K562 (cell line): ENCODE results near the gene ITPRIP. TPM values are rescaled to one million over a fixed set of nuclear protein-coding genes. Genes with fewer than 3 reads are reported as not detected.
A peak's percentile ranks its signal among the peaks of the same experiment; 100 is the strongest.

Experiments
- CSDE1 ChIP-seq, 2 experiments: fragments of 450-650 bp; IDR thresholded peaks; 2 replicates each; pipeline ENCODE4 v1.6.1; 2016; ENCODE audit warnings: mild to moderate bottlenecking in 1 of 2
- EHMT2 ChIP-seq: fragments of 450-650 bp; IDR thresholded peaks from 2 replicates; pipeline ENCODE4 v1.6.1; 2018; ENCODE audit warnings: antibody characterized with exemption
- EP400 ChIP-seq: fragments of 450-650 bp; IDR thresholded peaks from 2 replicates; pipeline ENCODE4 v1.6.1; 2017; ENCODE audit warnings: antibody characterized with exemption, mild to moderate bottlenecking, moderate library complexity
- HDAC1 ChIP-seq, 2 experiments: fragments of 450-650 bp; IDR thresholded peaks; 2 replicates each; pipeline ENCODE4 v1.6.1; 2016 to 2017; ENCODE audit warnings: inconsistent platforms in 1 of 2, mild to moderate bottlenecking in 1 of 2, moderate library complexity in 1 of 2
- JUN ChIP-seq, 2 experiments: sonication (generic) in 1 of 2; formaldehyde crosslinking in 1 of 2; IDR thresholded peaks; 2 replicates each; pipeline versions ENCODE4 v1.6.1 to v1.8.0; 2012 to 2022; ENCODE audit warnings: borderline replicate concordance in 2 of 2, mild to moderate bottlenecking in 2 of 2, improper control_type of control experiment in 1 of 2, low read depth in 1 of 2, low read length in 1 of 2, missing genetic modification reagents in 1 of 2
- MYC ChIP-seq, 2 experiments: fragments of 250-450 bp in 1 of 2; sonication (Bioruptor Pico) in 1 of 2; IDR thresholded peaks; 2 replicates each; pipeline versions ENCODE4 v1.5.1 to v1.6.1; 2012 to 2021; ENCODE audit warnings: low read depth in 2 of 2, borderline replicate concordance in 1 of 2, improper control_type of control experiment in 1 of 2, low read length in 1 of 2, mild to moderate bottlenecking in 1 of 2, moderate library complexity in 1 of 2
- NFXL1 ChIP-seq: fragments of 450-650 bp; formaldehyde crosslinking; IDR thresholded peaks from 2 replicates; pipeline ENCODE4 v1.4.0; 2021; ENCODE audit warnings: mild to moderate bottlenecking
- PCBP1 ChIP-seq: fragments of 200-400 bp; formaldehyde crosslinking; IDR thresholded peaks from 2 replicates; pipeline ENCODE4 v1.6.1; 2018; ENCODE audit warnings: mild to moderate bottlenecking, low read depth, low read length; ENCODE audit not compliant: poor library complexity, severe bottlenecking
- SIN3A ChIP-seq, 2 experiments: fragments of 150-350 bp in 1 of 2; IDR thresholded peaks; 2 replicates each; pipeline ENCODE4 v1.6.1; 2011 to 2016; ENCODE audit warnings: borderline replicate concordance in 2 of 2, low read depth in 2 of 2, low read length in 2 of 2, mild to moderate bottlenecking in 2 of 2, moderate library complexity in 2 of 2; ENCODE audit not compliant: control insufficient read depth in 1 of 2
- SMAD4 ChIP-seq: fragments of 250-450 bp; sonication (Bioruptor Pico); conservative IDR thresholded peaks from 2 replicates; pipeline ENCODE4 v1.8.0; 2021; ENCODE audit warnings: inconsistent platforms, mild to moderate bottlenecking, moderate library complexity
- SRSF9 ChIP-seq: fragments of 200-400 bp; formaldehyde crosslinking; IDR thresholded peaks from 2 replicates; pipeline ENCODE4 v1.6.1; 2017; ENCODE audit warnings: low read depth, low read length, borderline replicate concordance
- U2AF2 ChIP-seq: fragments of 200-400 bp; formaldehyde crosslinking; optimal IDR thresholded peaks from 2 replicates; pipeline ENCODE3; 2017; ENCODE audit warnings: low read depth, mild to moderate bottlenecking, low read length
- ZEB2 ChIP-seq: fragments of 450-650 bp; IDR thresholded peaks from 2 replicates; pipeline ENCODE4 v1.6.1; 2016
- ZNF644 ChIP-seq: fragments of 200-800 bp; sonication (Bioruptor generic); IDR thresholded peaks from 2 replicates; pipeline ENCODE4 v1.6.1; 2016; ENCODE audit warnings: low read depth, missing genetic modification characterization, missing compliant biosample characterization
- ZSCAN29 ChIP-seq: fragments of 450-650 bp; IDR thresholded peaks from 2 replicates; pipeline ENCODE4 v1.6.1; 2017
- polyA plus RNA-seq, 8 experiments: library from polyadenylated mRNA; depleted of rRNA in 4 of 8; stranded (reverse) in 5 of 8; unstranded in 3 of 8; fragments of >200 nt; fragmentation: Nextera tagmentation in 2 of 8; fragmentation: Illumina TruSeq in 1 of 8; extraction: Ambion mirVana in 2 of 8; extraction: Trizol in 1 of 8; gene quantifications; 2 replicates each; pipeline versions ENCODE4 v1.2.1 to v1.2.3, GENCODE V29; 2011 to 2014; ENCODE audit warnings: inconsistent platforms in 1 of 8, missing spikeins in 1 of 8
- total RNA-seq, 7 experiments: library from RNA; depleted of rRNA in 6 of 7; stranded (reverse); fragments of >200 nt in 6 of 7; fragmentation: Illumina TruSeq in 2 of 7; extraction: Trizol in 2 of 7; gene quantifications; 2 replicates each; pipeline versions ENCODE4 v1.2.1 to v1.2.3, GENCODE V29; 2011 to 2021; ENCODE audit warnings: low replicate concordance in 1 of 7
- TF ChIP-seq, protein P1 (sequence below): fragments of 450-650 bp; IDR thresholded peaks from 2 replicates; pipeline ENCODE4 v1.6.1; 2014; ENCODE audit warnings: low read depth, mild to moderate bottlenecking, moderate library complexity, borderline replicate concordance
- TF ChIP-seq, protein P2 (sequence below): fragments of 450-650 bp; IDR thresholded peaks from 2 replicates; pipeline ENCODE4 v1.6.1; 2018; ENCODE audit warnings: mild to moderate bottlenecking, low read depth; ENCODE audit not compliant: partially characterized antibody
- TF ChIP-seq, protein P3 (sequence below): fragments of 450-650 bp; IDR thresholded peaks from 2 replicates; pipeline ENCODE4 v1.6.1; 2017; ENCODE audit warnings: antibody characterized with exemption, mild to moderate bottlenecking
- TF ChIP-seq, protein P4 (sequence below): sonication (generic); IDR thresholded peaks from 2 replicates; pipeline ENCODE4 v1.6.1; 2016

ITPRIP gene
- total and polyA plus RNA-seq, 9 of the 15 experiments (the other 6 are each of a cell fraction or from before 2014, with no cell fraction given), result 4.4 to 28.5 (median 10.9) TPM

DNA sequence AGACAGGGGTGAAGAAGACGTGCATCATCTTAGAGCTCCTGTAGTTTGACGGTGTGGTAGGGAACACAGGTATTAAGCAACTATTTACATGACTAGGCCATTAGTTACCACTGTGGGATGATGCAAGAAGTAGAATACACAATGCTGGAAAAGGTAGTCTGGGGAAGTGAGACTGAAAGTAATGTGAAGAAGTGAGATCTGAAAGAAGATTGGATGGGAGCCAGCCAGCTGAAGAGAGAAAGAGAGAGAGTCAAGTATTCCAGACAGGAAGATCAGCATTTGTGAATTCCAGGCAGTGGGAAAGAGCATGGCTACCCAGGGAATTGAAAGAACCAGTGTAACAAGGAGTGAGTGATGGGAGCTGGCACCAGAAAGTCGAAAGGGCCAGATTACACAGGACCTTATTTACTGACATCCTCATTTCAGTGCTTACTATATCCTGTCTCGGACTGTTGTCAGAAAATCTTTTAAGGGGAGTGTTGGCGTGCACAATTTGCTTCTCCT lies 11.4 kb upstream of the ITPRIP start (continued):
- TF ChIP-seq, protein P1, sequence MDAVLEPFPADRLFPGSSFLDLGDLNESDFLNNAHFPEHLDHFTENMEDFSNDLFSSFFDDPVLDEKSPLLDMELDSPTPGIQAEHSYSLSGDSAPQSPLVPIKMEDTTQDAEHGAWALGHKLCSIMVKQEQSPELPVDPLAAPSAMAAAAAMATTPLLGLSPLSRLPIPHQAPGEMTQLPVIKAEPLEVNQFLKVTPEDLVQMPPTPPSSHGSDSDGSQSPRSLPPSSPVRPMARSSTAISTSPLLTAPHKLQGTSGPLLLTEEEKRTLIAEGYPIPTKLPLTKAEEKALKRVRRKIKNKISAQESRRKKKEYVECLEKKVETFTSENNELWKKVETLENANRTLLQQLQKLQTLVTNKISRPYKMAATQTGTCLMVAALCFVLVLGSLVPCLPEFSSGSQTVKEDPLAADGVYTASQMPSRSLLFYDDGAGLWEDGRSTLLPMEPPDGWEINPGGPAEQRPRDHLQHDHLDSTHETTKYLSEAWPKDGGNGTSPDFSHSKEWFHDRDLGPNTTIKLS, result no peak
- TF ChIP-seq U2AF2 (no peak), PCBP1 (no peak), SRSF9 (no peak), ZSCAN29 (no peak), EP400 (peak; percentile 57; the same call in 1 of the 2 replicates), CSDE1 (IDR thresholded peaks at IDR 0.05) (no peak), HDAC1 (IDR thresholded peaks at IDR 0.05) (peak in 1 of 2 experiments; percentile 33; a peak in 1 of 4 replicates), NFXL1 (CRISPR knock-in tag) (no peak), JUN (IDR thresholded peaks at IDR 0.05; ENCODE audit: borderline replicate concordance, low read depth, low read length) (0 out of 2 replicates have a peak, but pooled peaks have one; percentile 11), JUN (CRISPR knock-in tag; IDR thresholded peaks at IDR 0.05; ENCODE audit: borderline replicate concordance) (no peak), ZNF644 (tag) (no peak), SMAD4 (peak; percentile 66), MYC (IDR thresholded peaks at IDR 0.05; ENCODE audit: low read depth, low read length) (0 out of 2 replicates have a peak, but pooled peaks have one; percentile 16), MYC (CRISPR knock-in tag; IDR thresholded peaks at IDR 0.05; ENCODE audit: borderline replicate concordance, low read depth) (no peak), ZEB2 (peak; percentile 78), SIN3A (IDR thresholded peaks at IDR 0.05; ENCODE audit: borderline replicate concordance in 2 of 2, control insufficient read depth in 1 of 2, low read depth in 2 of 2, low read length in 2 of 2) (no peak), EHMT2 (peak; percentile 42; the same call in 1 of the 2 replicates)
- TF ChIP-seq, protein P2, sequence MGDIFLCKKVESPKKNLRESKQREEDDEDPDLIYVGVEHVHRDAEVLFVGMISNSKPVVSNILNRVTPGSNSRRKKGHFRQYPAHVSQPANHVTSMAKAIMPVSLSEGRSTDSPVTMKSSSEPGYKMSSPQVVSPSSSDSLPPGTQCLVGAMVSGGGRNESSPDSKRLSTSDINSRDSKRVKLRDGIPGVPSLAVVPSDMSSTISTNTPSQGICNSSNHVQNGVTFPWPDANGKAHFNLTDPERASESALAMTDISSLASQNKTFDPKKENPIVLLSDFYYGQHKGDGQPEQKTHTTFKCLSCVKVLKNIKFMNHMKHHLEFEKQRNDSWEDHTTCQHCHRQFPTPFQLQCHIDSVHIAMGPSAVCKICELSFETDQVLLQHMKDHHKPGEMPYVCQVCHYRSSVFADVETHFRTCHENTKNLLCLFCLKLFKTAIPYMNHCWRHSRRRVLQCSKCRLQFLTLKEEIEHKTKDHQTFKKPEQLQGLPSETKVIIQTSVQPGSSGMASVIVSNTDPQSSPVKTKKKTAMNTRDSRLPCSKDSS, result no peak
- TF ChIP-seq, protein P3, sequence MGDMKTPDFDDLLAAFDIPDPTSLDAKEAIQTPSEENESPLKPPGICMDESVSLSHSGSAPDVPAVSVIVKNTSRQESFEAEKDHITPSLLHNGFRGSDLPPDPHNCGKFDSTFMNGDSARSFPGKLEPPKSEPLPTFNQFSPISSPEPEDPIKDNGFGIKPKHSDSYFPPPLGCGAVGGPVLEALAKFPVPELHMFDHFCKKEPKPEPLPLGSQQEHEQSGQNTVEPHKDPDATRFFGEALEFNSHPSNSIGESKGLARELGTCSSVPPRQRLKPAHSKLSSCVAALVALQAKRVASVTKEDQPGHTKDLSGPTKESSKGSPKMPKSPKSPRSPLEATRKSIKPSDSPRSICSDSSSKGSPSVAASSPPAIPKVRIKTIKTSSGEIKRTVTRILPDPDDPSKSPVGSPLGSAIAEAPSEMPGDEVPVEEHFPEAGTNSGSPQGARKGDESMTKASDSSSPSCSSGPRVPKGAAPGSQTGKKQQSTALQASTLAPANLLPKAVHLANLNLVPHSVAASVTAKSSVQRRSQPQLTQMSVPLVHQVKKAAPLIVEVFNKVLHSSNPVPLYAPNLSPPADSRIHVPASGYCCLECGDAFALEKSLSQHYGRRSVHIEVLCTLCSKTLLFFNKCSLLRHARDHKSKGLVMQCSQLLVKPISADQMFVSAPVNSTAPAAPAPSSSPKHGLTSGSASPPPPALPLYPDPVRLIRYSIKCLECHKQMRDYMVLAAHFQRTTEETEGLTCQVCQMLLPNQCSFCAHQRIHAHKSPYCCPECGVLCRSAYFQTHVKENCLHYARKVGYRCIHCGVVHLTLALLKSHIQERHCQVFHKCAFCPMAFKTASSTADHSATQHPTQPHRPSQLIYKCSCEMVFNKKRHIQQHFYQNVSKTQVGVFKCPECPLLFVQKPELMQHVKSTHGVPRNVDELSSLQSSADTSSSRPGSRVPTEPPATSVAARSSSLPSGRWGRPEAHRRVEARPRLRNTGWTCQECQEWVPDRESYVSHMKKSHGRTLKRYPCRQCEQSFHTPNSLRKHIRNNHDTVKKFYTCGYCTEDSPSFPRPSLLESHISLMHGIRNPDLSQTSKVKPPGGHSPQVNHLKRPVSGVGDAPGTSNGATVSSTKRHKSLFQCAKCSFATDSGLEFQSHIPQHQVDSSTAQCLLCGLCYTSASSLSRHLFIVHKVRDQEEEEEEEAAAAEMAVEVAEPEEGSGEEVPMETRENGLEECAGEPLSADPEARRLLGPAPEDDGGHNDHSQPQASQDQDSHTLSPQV, result 0 out of 2 replicates have a peak, but pooled peaks have one; percentile 42
- TF ChIP-seq, protein P4, sequence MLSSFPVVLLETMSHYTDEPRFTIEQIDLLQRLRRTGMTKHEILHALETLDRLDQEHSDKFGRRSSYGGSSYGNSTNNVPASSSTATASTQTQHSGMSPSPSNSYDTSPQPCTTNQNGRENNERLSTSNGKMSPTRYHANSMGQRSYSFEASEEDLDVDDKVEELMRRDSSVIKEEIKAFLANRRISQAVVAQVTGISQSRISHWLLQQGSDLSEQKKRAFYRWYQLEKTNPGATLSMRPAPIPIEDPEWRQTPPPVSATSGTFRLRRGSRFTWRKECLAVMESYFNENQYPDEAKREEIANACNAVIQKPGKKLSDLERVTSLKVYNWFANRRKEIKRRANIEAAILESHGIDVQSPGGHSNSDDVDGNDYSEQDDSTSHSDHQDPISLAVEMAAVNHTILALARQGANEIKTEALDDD, result 0 out of 2 replicates have a peak, but pooled peaks have one; percentile 57
